WTC11 (cell line): ENCODE results near the gene FOXA3.

ENCODE experiments used
- CTCF ChIP-seq: fragments of 200-600 bp; IDR thresholded peaks from 2 replicates; pipeline ENCODE4 v1.8.0; 2022; ENCODE audit warnings: antibody characterized with exemption
- JUN ChIP-seq: sonication (generic); formaldehyde crosslinking; IDR thresholded peaks from 2 replicates; pipeline ENCODE4 v1.8.0; 2023; ENCODE audit warnings: mild to moderate bottlenecking, missing genetic modification reagents
- MLX ChIP-seq: sonication (generic); formaldehyde crosslinking; IDR thresholded peaks from 2 replicates; pipeline ENCODE4 v1.8.1; 2023; ENCODE audit warnings: mild to moderate bottlenecking, missing genetic modification reagents, moderate library complexity
- SP1 ChIP-seq: sonication (generic); formaldehyde crosslinking; conservative IDR thresholded peaks from 2 replicates; pipeline ENCODE4 v1.8.1; 2022; ENCODE audit warnings: missing genetic modification reagents

GRCh38 chr19:45862564-45863334, 1.4 kb upstream of the FOXA3 start, which contains the start of gene SYMPK:
- TF ChIP-seq CTCF = no peak
- no peak for TF ChIP-seq MLX (CRISPR knock-in tag)
- TF ChIP-seq SP1 (CRISPR knock-in tag) = peak; percentile 97
- TF ChIP-seq JUN (CRISPR knock-in tag) = no peak
